Tibial nerve (tissue), 4 donors: ENCODE results near the gene PTGDS.

Experiments
- EP300 ChIP-seq, 2 donors: sonication (generic); formaldehyde crosslinking; IDR thresholded peaks; one replicate each; pipeline ENCODE4 v1.6.1; 2017; ENCODE audit warnings: antibody characterized with exemption in 2 of 2, mild to moderate bottlenecking in 1 of 2
- POLR2A ChIP-seq, 2 donors: fragments of 450-650 bp; IDR thresholded peaks; one replicate each; pipeline ENCODE4 v1.6.1; 2017; ENCODE audit warnings: antibody characterized with exemption in 2 of 2, mild to moderate bottlenecking in 2 of 2, moderate library complexity in 2 of 2
- TF ChIP-seq, protein P1 (sequence below), 5 experiments: fragments of 200-600 bp in 3 of 5; fragments of 450-650 bp in 2 of 5; sonication (generic) in 3 of 5; IDR thresholded peaks; one replicate each; pipeline ENCODE4 v1.5.1; 2016 to 2019; ENCODE audit warnings: antibody characterized with exemption in 5 of 5, mild to moderate bottlenecking in 3 of 5, moderate library complexity in 2 of 5

DNA sequence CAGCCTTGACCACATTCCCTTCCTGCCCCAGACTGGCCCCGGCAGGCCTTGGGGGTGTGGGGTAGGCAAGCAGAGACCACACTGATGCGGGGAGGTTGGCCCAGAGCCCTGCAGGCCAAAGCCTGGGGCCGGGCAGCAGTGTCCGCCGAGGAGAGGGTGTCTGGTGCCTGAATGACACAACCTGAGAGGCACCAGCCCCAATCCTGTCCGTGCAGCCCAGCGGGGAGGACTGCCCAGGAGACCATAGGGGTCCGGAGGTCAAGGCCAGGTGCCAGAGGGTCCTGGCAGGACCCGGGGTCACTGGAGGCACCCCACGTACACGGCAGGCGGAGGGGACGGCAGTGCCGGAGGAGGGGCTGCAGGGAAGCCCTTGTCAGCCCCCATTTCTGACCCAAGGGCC, 5.6 kb upstream of the PTGDS start:
- TF ChIP-seq, protein P1, sequence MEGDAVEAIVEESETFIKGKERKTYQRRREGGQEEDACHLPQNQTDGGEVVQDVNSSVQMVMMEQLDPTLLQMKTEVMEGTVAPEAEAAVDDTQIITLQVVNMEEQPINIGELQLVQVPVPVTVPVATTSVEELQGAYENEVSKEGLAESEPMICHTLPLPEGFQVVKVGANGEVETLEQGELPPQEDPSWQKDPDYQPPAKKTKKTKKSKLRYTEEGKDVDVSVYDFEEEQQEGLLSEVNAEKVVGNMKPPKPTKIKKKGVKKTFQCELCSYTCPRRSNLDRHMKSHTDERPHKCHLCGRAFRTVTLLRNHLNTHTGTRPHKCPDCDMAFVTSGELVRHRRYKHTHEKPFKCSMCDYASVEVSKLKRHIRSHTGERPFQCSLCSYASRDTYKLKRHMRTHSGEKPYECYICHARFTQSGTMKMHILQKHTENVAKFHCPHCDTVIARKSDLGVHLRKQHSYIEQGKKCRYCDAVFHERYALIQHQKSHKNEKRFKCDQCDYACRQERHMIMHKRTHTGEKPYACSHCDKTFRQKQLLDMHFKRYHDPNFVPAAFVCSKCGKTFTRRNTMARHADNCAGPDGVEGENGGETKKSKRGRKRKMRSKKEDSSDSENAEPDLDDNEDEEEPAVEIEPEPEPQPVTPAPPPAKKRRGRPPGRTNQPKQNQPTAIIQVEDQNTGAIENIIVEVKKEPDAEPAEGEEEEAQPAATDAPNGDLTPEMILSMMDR (IDR thresholded peaks at IDR 0.05), result no peak
- TF ChIP-seq POLR2A (IDR thresholded peaks at IDR 0.05) (no peak), EP300 (IDR thresholded peaks at IDR 0.05) (no peak)
